Retinal pigment epithelial cell (primary cell): ENCODE results near the gene ZNF827.

ENCODE experiments used
- DNase-seq: peaks from one replicate; pipeline ENCODE4 v3.0.0-alpha.2; 2010; ENCODE audit warnings: low read depth
- H3K4me3 ChIP-seq: 2 replicates; pipeline ENCODE4 v1.5.1; 2011; ENCODE audit warnings: mild to moderate bottlenecking, low read length, control low read depth, moderate library complexity
- CTCF ChIP-seq: conservative IDR thresholded peaks from 2 replicates; pipeline ENCODE4 v1.5.1; 2011; ENCODE audit warnings: low read depth, low read length, control low read depth, inconsistent platforms

Gene ZNF827

GRCh38 chr4:145887241-145887991, 51.2 kb downstream of the ZNF827 start:
- H3K4me3 ChIP-seq: no peak overlapping the region
- no peak for DNase-seq
- no peak for TF ChIP-seq CTCF

- no peak for TF ChIP-seq CTCF
- DNase-seq: no peak
- no peak overlapping the region for H3K4me3 ChIP-seq
Measured at GRCh38 chr4:145886871-145887240, 51.8 kb downstream of the ZNF827 start.

GRCh38 chr4:145885666-145886065, 53.0 kb downstream of the ZNF827 start:
- TF ChIP-seq CTCF: no peak
- no peak overlapping the region for H3K4me3 ChIP-seq
- no peak for DNase-seq

GRCh38 chr4:145884775-145885174, 53.8 kb downstream of the ZNF827 start:
- no peak for TF ChIP-seq CTCF
- DNase-seq: no peak
- no peak overlapping the region for H3K4me3 ChIP-seq

GRCh38 chr4:145883101-145883694, 55.4 kb downstream of the ZNF827 start:
- H3K4me3 ChIP-seq: no peak overlapping the region
- TF ChIP-seq CTCF: no peak
- no peak for DNase-seq

GRCh38 chr4:145882604-145883003, 56.0 kb downstream of the ZNF827 start:
- H3K4me3 ChIP-seq: no peak overlapping the region
- TF ChIP-seq CTCF: no peak
- no peak for DNase-seq

GRCh38 chr4:145881989-145882388, 56.6 kb downstream of the ZNF827 start:
- no peak for TF ChIP-seq CTCF
- H3K4me3 ChIP-seq: no peak overlapping the region
- DNase-seq: no peak
